WTC11 (cell line): ENCODE measurements around the gene KRTAP5-1. TPM values are rescaled to one million over a fixed set of nuclear protein-coding genes. Genes with fewer than 3 reads are reported as not detected.

Experiments
- ATAC-seq: fragments of 200-7000 bp; cut with Tn5 transposase; 2 replicates; pipeline ENCODE4 v1.10.0; 2021; ENCODE audit warnings: mild to moderate bottlenecking, moderate library complexity
- CTCF ChIA-PET: fragments of 300-600 bp; sonication (Branson Sonifier 250); formaldehyde crosslinking; loops from one replicate; lab custom pipeline; 2021; ENCODE audit warnings: antibody characterized with exemption; lab: Charles Lee
- POLR2A ChIA-PET: fragments of 350-600 bp; sonication (Branson Sonifier 250); formaldehyde crosslinking; loops from one replicate; lab custom pipeline; 2021; ENCODE audit warnings: antibody characterized with exemption; lab: Charles Lee
- DNase-seq: peaks from one replicate; pipeline ENCODE4 v3.0.0; 2021; ENCODE audit warnings: low spot score
- H3K27ac Mint-ChIP-seq: 2 replicates; pipeline ENCODE4 v1.8.0; 2021; ENCODE audit warnings: mixed read lengths
- H3K27me3 Mint-ChIP-seq: 2 replicates; pipeline ENCODE4 v1.8.0; 2021; ENCODE audit warnings: low read depth, mild to moderate bottlenecking, moderate library complexity, mixed read lengths
- H3K36me3 Mint-ChIP-seq: 2 replicates; pipeline ENCODE4 v1.8.0; 2021; ENCODE audit warnings: mixed read lengths
- H3K4me1 Mint-ChIP-seq: 2 replicates; pipeline ENCODE4 v1.8.0; 2022; ENCODE audit warnings: mixed read lengths
- H3K4me3 Mint-ChIP-seq: 2 replicates; pipeline ENCODE4 v1.8.0; 2021; ENCODE audit warnings: mild to moderate bottlenecking, moderate library complexity, mixed read lengths
- H3K9me3 Mint-ChIP-seq: 2 replicates; pipeline ENCODE4 v1.8.0; 2021; ENCODE audit warnings: mixed read lengths
- ATF1 ChIP-seq: sonication (generic); formaldehyde crosslinking; IDR thresholded peaks from 2 replicates; pipeline ENCODE4 v1.8.1; 2023; ENCODE audit warnings: mild to moderate bottlenecking, moderate library complexity, missing genetic modification reagents
- ATF2 ChIP-seq: sonication (generic); formaldehyde crosslinking; IDR thresholded peaks from 2 replicates; pipeline ENCODE4 v1.8.1; 2022; ENCODE audit warnings: low read depth, missing genetic modification reagents, borderline replicate concordance
- CBFB ChIP-seq: sonication (generic); formaldehyde crosslinking; IDR thresholded peaks from 2 replicates; pipeline ENCODE4 v1.8.1; 2022; ENCODE audit warnings: mild to moderate bottlenecking, low read depth, missing genetic modification reagents
- E2F5 ChIP-seq: sonication (generic); formaldehyde crosslinking; IDR thresholded peaks from 2 replicates; pipeline ENCODE4 v1.8.1; 2022; ENCODE audit warnings: mild to moderate bottlenecking, moderate library complexity, missing genetic modification reagents
- GTF2I ChIP-seq: fragments of 250-450 bp; sonication (Bioruptor Pico); conservative IDR thresholded peaks from 2 replicates; pipeline ENCODE4 v1.4.0; 2021; ENCODE audit warnings: mild to moderate bottlenecking
- HMGXB4 ChIP-seq: sonication (generic); formaldehyde crosslinking; IDR thresholded peaks from 2 replicates; pipeline ENCODE4 v1.8.1; 2023; ENCODE audit warnings: mild to moderate bottlenecking, moderate library complexity, missing genetic modification reagents
- NFYB ChIP-seq: sonication (generic); formaldehyde crosslinking; conservative IDR thresholded peaks from 2 replicates; pipeline ENCODE4 v1.8.0; 2022; ENCODE audit warnings: low read depth, missing genetic modification reagents
- PRRX2 ChIP-seq: fragments of 250-450 bp; sonication (Bioruptor Pico); IDR thresholded peaks from 2 replicates; pipeline ENCODE4 v1.8.0; 2021; ENCODE audit warnings: mild to moderate bottlenecking
- RELA ChIP-seq: sonication (generic); formaldehyde crosslinking; IDR thresholded peaks from 2 replicates; pipeline ENCODE4 v1.8.1; 2022; ENCODE audit warnings: missing genetic modification reagents, mild to moderate bottlenecking, borderline replicate concordance
- SP1 ChIP-seq: sonication (generic); formaldehyde crosslinking; conservative IDR thresholded peaks from 2 replicates; pipeline ENCODE4 v1.8.1; 2022; ENCODE audit warnings: missing genetic modification reagents
- TEAD4 ChIP-seq: sonication (generic); formaldehyde crosslinking; IDR thresholded peaks from 2 replicates; pipeline ENCODE4 v1.8.0; 2022; ENCODE audit warnings: mild to moderate bottlenecking, missing genetic modification reagents
- ZBTB21 ChIP-seq: sonication (generic); formaldehyde crosslinking; IDR thresholded peaks from 2 replicates; pipeline ENCODE4 v1.8.1; 2023; ENCODE audit warnings: mild to moderate bottlenecking, missing genetic modification reagents, borderline replicate concordance
- ZNF121 ChIP-seq: sonication (generic); formaldehyde crosslinking; IDR thresholded peaks from 2 replicates; pipeline ENCODE4 v1.8.0; 2023; ENCODE audit warnings: missing genetic modification reagents
- ZNF219 ChIP-seq: sonication (generic); formaldehyde crosslinking; IDR thresholded peaks from 2 replicates; pipeline ENCODE4 v1.8.0; 2023; ENCODE audit warnings: missing genetic modification reagents, mild to moderate bottlenecking, borderline replicate concordance
- ZNF232 ChIP-seq: sonication (generic); formaldehyde crosslinking; IDR thresholded peaks from 2 replicates; pipeline ENCODE4 v1.8.0; 2022; ENCODE audit warnings: mild to moderate bottlenecking, missing genetic modification reagents
- ZNF263 ChIP-seq: sonication (generic); formaldehyde crosslinking; IDR thresholded peaks from 2 replicates; pipeline ENCODE4 v1.8.1; 2022; ENCODE audit warnings: low read depth, mild to moderate bottlenecking, moderate library complexity, missing genetic modification reagents
- ZNF317 ChIP-seq: sonication (generic); formaldehyde crosslinking; IDR thresholded peaks from 2 replicates; pipeline ENCODE4 v1.8.1; 2023; ENCODE audit warnings: low read depth, mild to moderate bottlenecking, moderate library complexity, missing genetic modification reagents, borderline replicate concordance
- ZNF671 ChIP-seq: fragments of 250-450 bp; sonication (Bioruptor Pico); IDR thresholded peaks from 2 replicates; pipeline ENCODE4 v1.8.0; 2021; ENCODE audit warnings: mild to moderate bottlenecking
- total RNA-seq: library from RNA; stranded (reverse); gene quantifications from 3 replicates; pipeline ENCODE4 v1.2.3, GENCODE V29; 2021
- TF ChIP-seq, protein P1 (sequence below): sonication (generic); formaldehyde crosslinking; IDR thresholded peaks from 2 replicates; pipeline ENCODE4 v1.8.0; 2022; ENCODE audit warnings: mild to moderate bottlenecking, missing genetic modification reagents
- TF ChIP-seq, protein P2 (sequence below): sonication (generic); formaldehyde crosslinking; IDR thresholded peaks from 2 replicates; pipeline ENCODE4 v1.8.1; 2022; ENCODE audit warnings: missing genetic modification reagents, borderline replicate concordance
- TF ChIP-seq, protein P3 (sequence below): fragments of 250-450 bp; sonication (Bioruptor Pico); IDR thresholded peaks from 2 replicates; pipeline ENCODE4 v2.1.2; 2022; ENCODE audit warnings: mild to moderate bottlenecking, moderate library complexity
- TF ChIP-seq, protein P4 (sequence below): fragments of 250-450 bp; sonication (Bioruptor Pico); IDR thresholded peaks from 2 replicates; pipeline ENCODE4 v1.9.0; 2021; ENCODE audit warnings: mild to moderate bottlenecking
- TF ChIP-seq, protein P5 (sequence below): fragments of 250-450 bp; sonication (Bioruptor Pico); IDR thresholded peaks from 2 replicates; pipeline ENCODE4 v1.9.0; 2021; ENCODE audit warnings: moderate library complexity, mild to moderate bottlenecking, inconsistent platforms, borderline replicate concordance
- TF ChIP-seq, protein P6 (sequence below): sonication (generic); formaldehyde crosslinking; conservative IDR thresholded peaks from 2 replicates; pipeline ENCODE4 v1.8.1; 2022; ENCODE audit warnings: mild to moderate bottlenecking, missing genetic modification reagents
- TF ChIP-seq, protein P7 (sequence below): sonication (generic); formaldehyde crosslinking; IDR thresholded peaks from 2 replicates; pipeline ENCODE4 v1.8.0; 2022; ENCODE audit warnings: mild to moderate bottlenecking, missing genetic modification reagents

The KRTAP5-1 gene
- total RNA-seq, 1 experiment from 2014 or later, result not detected

GRCh38 chr11:1604711-1605110, 19.6 kb upstream of the KRTAP5-1 start (continued):
- TF ChIP-seq ATF2 (CRISPR knock-in tag) (no peak), ZNF671 (CRISPR knock-in tag) (no peak), RELA (CRISPR knock-in tag) (no peak), ATF1 (CRISPR knock-in tag) (no peak), TEAD4 (no peak), ZBTB21 (CRISPR knock-in tag) (no peak), SP1 (CRISPR knock-in tag) (no peak), HMGXB4 (CRISPR knock-in tag) (no peak), ZNF219 (CRISPR knock-in tag) (no peak), ZNF263 (no peak), E2F5 (no peak), ZNF317 (CRISPR knock-in tag) (no peak), NFYB (no peak), GTF2I (CRISPR knock-in tag) (no peak)
- TF ChIP-seq, protein P1, sequence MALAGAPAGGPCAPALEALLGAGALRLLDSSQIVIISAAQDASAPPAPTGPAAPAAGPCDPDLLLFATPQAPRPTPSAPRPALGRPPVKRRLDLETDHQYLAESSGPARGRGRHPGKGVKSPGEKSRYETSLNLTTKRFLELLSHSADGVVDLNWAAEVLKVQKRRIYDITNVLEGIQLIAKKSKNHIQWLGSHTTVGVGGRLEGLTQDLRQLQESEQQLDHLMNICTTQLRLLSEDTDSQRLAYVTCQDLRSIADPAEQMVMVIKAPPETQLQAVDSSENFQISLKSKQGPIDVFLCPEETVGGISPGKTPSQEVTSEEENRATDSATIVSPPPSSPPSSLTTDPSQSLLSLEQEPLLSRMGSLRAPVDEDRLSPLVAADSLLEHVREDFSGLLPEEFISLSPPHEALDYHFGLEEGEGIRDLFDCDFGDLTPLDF (CRISPR knock-in tag), result no peak
- TF ChIP-seq, protein P2, sequence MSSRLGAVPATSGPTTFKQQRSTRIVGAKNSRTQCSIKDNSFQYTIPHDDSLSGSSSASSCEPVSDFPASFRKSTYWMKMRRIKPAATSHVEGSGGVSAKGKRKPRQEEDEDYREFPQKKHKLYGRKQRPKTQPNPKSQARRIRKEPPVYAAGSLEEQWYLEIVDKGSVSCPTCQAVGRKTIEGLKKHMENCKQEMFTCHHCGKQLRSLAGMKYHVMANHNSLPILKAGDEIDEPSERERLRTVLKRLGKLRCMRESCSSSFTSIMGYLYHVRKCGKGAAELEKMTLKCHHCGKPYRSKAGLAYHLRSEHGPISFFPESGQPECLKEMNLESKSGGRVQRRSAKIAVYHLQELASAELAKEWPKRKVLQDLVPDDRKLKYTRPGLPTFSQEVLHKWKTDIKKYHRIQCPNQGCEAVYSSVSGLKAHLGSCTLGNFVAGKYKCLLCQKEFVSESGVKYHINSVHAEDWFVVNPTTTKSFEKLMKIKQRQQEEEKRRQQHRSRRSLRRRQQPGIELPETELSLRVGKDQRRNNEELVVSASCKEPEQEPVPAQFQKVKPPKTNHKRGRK (CRISPR knock-in tag), result no peak

- Mint-ChIP-seq H3K27me3 (peaks cover 38% of the 10 kb centered on the region), H3K4me3 (no peak overlapping the region), H3K9me3 (peaks cover 34% of the 10 kb centered on the region), H3K36me3 (peaks cover 31% of the 10 kb centered on the region), H3K4me1 (peaks cover 17% of the 10 kb centered on the region), H3K27ac (no peak overlapping the region)
- ATAC-seq (no peak), DNase-seq (no peak)
- POLR2A ChIA-PET, result no interaction called here
- CTCF ChIA-PET, result no interaction called here
- TF ChIP-seq, protein P3, sequence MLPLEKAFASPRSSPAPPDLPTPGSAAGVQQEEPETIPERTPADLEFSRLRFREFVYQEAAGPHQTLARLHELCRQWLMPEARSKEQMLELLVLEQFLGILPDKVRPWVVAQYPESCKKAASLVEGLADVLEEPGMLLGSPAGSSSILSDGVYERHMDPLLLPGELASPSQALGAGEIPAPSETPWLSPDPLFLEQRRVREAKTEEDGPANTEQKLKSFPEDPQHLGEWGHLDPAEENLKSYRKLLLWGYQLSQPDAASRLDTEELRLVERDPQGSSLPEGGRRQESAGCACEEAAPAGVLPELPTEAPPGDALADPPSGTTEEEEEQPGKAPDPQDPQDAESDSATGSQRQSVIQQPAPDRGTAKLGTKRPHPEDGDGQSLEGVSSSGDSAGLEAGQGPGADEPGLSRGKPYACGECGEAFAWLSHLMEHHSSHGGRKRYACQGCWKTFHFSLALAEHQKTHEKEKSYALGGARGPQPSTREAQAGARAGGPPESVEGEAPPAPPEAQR (CRISPR knock-in tag), result no peak
- TF ChIP-seq ZNF121, result no peak
- no peak for TF ChIP-seq ZNF671 (CRISPR knock-in tag)
- no peak for TF ChIP-seq CBFB (CRISPR knock-in tag)
- TF ChIP-seq PRRX2 (CRISPR knock-in tag), result no peak
- TF ChIP-seq, protein P4, sequence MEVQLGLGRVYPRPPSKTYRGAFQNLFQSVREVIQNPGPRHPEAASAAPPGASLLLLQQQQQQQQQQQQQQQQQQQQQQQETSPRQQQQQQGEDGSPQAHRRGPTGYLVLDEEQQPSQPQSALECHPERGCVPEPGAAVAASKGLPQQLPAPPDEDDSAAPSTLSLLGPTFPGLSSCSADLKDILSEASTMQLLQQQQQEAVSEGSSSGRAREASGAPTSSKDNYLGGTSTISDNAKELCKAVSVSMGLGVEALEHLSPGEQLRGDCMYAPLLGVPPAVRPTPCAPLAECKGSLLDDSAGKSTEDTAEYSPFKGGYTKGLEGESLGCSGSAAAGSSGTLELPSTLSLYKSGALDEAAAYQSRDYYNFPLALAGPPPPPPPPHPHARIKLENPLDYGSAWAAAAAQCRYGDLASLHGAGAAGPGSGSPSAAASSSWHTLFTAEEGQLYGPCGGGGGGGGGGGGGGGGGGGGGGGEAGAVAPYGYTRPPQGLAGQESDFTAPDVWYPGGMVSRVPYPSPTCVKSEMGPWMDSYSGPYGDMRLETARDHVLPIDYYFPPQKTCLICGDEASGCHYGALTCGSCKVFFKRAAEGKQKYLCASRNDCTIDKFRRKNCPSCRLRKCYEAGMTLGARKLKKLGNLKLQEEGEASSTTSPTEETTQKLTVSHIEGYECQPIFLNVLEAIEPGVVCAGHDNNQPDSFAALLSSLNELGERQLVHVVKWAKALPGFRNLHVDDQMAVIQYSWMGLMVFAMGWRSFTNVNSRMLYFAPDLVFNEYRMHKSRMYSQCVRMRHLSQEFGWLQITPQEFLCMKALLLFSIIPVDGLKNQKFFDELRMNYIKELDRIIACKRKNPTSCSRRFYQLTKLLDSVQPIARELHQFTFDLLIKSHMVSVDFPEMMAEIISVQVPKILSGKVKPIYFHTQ (CRISPR knock-in tag), result no peak
- no peak for TF ChIP-seq SP1 (CRISPR knock-in tag)
- TF ChIP-seq, protein P5, sequence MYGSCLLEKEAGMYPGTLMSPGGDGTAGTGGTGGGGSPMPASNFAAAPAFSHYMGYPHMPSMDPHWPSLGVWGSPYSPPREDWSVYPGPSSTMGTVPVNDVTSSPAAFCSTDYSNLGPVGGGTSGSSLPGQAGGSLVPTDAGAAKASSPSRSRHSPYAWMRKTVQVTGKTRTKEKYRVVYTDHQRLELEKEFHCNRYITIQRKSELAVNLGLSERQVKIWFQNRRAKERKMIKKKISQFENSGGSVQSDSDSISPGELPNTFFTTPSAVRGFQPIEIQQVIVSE (CRISPR knock-in tag), result no peak
- TF ChIP-seq, protein P6, sequence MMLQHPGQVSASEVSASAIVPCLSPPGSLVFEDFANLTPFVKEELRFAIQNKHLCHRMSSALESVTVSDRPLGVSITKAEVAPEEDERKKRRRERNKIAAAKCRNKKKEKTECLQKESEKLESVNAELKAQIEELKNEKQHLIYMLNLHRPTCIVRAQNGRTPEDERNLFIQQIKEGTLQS (CRISPR knock-in tag), result no peak
- no peak for TF ChIP-seq RELA (CRISPR knock-in tag)
- no peak for TF ChIP-seq ZNF232
- TF ChIP-seq, protein P7, sequence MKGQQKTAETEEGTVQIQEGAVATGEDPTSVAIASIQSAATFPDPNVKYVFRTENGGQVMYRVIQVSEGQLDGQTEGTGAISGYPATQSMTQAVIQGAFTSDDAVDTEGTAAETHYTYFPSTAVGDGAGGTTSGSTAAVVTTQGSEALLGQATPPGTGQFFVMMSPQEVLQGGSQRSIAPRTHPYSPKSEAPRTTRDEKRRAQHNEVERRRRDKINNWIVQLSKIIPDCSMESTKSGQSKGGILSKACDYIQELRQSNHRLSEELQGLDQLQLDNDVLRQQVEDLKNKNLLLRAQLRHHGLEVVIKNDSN, result no peak
Measured at GRCh38 chr11:1604181-1604580, 19.1 kb upstream of the KRTAP5-1 start.
